Activated B cell treated with CpG ODN at 0.5 μM for 24 hours (primary cell): ENCODE data around the gene CEMIP. TPM values are rescaled to one million over a fixed set of nuclear protein-coding genes. Genes with fewer than 3 reads are reported as not detected.

Experiments used
- ATAC-seq: fragments of 200-7000 bp; cut with Tn5 transposase; one replicate; pipeline ENCODE4 v1.10.0; 2021; ENCODE audit warnings: low read depth, mild to moderate bottlenecking, moderate library complexity
- CTCF ChIA-PET: fragments of 350-600 bp; sonication (Branson Sonifier 250); formaldehyde crosslinking; loops from one replicate; lab custom pipeline; 2021; ENCODE audit warnings: antibody characterized with exemption; lab: Charles Lee
- POLR2A ChIA-PET: fragments of 350-600 bp; sonication (Branson Sonifier 250); formaldehyde crosslinking; loops from one replicate; lab custom pipeline; 2021; ENCODE audit warnings: antibody characterized with exemption; lab: Charles Lee
- DNase-seq: peaks from one replicate; pipeline ENCODE4 v3.0.0; 2022
- H3K27ac Mint-ChIP-seq: one replicate; pipeline ENCODE4 v1.8.0; 2020; ENCODE audit warnings: mixed read lengths
- H3K27me3 Mint-ChIP-seq: one replicate; pipeline ENCODE4 v1.8.0; 2021; ENCODE audit warnings: mixed read lengths
- H3K36me3 Mint-ChIP-seq: one replicate; pipeline ENCODE4 v1.8.0; 2021; ENCODE audit warnings: low read depth, mixed read lengths
- H3K4me1 Mint-ChIP-seq: one replicate; pipeline ENCODE4 v1.8.0; 2021; ENCODE audit warnings: mixed read lengths
- H3K4me3 Mint-ChIP-seq: one replicate; pipeline ENCODE4 v1.8.0; 2020; ENCODE audit warnings: mild to moderate bottlenecking, mixed read lengths
- H3K9me3 Mint-ChIP-seq: one replicate; pipeline ENCODE4 v1.8.0; 2020; ENCODE audit warnings: mixed read lengths
- intact Hi-C: fragments of 100-400 bp; cut with micrococcal nuclease; formaldehyde crosslinking; loops from one replicate; pipeline ENCODE4 v1.15.1; 2024
- total RNA-seq: library from RNA; stranded (reverse); gene quantifications from 2 replicates; pipeline ENCODE4 v1.2.3, GENCODE V29; 2022
- TF ChIP-seq, protein P1 (sequence below): fragments of 200-600 bp; IDR thresholded peaks from one replicate; pipeline ENCODE4 v1.8.0; 2022; ENCODE audit warnings: antibody characterized with exemption, mild to moderate bottlenecking

CEMIP gene
- total RNA-seq, 1 donor from 2014 or later, result not detected

DNA sequence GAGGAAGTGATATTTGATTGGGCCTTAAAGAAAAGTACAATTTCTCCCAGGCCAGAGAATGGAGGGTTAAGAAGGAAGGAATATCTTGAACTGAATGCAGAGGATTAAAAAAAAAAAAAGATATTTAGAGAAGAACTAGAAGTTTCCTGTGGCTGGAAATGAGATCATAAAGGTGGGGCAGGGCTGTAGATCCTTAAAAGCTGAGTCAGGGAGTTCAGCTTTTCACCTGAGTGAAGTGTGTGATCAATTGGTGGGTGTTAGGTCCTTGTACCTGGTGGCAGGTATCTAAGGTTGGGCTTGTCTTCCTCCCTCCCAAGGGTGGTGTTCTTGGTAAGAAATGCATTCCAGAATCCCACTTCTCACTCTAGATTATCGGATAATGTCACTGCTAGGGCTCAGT is 11.8 kb downstream of the CEMIP start:
- DNase-seq (no peak), ATAC-seq (no peak)
- no peaks in the 10 kb centered on the region for H3K4me1 Mint-ChIP-seq
- ChIA-PET CTCF (no interaction called here), POLR2A (no interaction called here)
- TF ChIP-seq, protein P1, sequence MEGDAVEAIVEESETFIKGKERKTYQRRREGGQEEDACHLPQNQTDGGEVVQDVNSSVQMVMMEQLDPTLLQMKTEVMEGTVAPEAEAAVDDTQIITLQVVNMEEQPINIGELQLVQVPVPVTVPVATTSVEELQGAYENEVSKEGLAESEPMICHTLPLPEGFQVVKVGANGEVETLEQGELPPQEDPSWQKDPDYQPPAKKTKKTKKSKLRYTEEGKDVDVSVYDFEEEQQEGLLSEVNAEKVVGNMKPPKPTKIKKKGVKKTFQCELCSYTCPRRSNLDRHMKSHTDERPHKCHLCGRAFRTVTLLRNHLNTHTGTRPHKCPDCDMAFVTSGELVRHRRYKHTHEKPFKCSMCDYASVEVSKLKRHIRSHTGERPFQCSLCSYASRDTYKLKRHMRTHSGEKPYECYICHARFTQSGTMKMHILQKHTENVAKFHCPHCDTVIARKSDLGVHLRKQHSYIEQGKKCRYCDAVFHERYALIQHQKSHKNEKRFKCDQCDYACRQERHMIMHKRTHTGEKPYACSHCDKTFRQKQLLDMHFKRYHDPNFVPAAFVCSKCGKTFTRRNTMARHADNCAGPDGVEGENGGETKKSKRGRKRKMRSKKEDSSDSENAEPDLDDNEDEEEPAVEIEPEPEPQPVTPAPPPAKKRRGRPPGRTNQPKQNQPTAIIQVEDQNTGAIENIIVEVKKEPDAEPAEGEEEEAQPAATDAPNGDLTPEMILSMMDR, result no peak
- H3K36me3 Mint-ChIP-seq, result no peaks in the 10 kb centered on the region
- no peak overlapping the region for H3K27ac Mint-ChIP-seq
- no peak overlapping the region for H3K4me3 Mint-ChIP-seq
- H3K27me3 Mint-ChIP-seq, result peaks cover 6% of the 10 kb centered on the region
- no peaks in the 10 kb centered on the region for H3K9me3 Mint-ChIP-seq
- intact Hi-C loops, result no loop called here

DNA sequence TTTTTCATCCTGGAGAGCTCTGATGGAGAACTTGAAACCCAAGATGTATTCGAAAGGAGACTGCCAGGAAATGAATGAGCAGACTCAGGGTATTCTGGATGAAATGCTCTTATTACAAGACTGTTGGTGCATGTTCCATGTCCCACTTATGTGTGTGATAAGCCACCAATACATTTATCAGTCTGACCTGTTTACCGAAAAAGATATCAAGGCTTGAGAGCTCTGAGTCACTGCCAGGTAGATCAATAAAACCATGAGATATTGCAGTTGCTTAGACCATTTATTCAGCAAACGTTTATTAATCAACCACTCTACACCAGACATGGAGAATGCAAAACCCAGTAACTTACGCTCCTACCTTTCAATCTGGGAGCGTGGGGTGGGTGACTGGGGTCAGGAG is 17.2 kb downstream of the CEMIP start:
- Mint-ChIP-seq H3K9me3 (no peaks in the 10 kb centered on the region), H3K4me1 (no peaks in the 10 kb centered on the region)
- intact Hi-C loops, result no loop called here

DNA sequence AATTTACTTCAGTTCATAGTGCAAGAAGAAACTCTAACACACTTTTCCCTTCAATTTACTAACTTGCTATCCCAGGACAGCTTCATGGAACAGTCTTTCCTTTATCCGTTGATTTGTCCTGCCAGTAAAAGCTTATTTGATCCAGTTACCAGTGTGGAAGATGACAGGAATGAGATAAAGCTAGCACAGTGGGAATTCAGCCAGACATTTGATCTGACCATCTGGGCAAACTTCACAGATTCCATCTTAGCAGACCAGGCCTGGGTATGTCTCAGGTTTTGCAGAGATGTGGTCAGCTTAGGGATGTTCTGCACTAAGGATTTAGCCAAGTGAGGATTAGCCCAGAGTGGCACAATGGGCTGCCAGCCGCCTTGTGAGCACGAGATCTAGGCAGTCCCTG is 19.7 kb downstream of the CEMIP start:
- Mint-ChIP-seq H3K4me1 (no peaks in the 10 kb centered on the region), H3K27ac (no peak overlapping the region), H3K36me3 (no peaks in the 10 kb centered on the region), H3K4me3 (no peak overlapping the region), H3K27me3 (peaks cover 4% of the 10 kb centered on the region), H3K9me3 (no peaks in the 10 kb centered on the region)
- ATAC-seq (no peak), DNase-seq (no peak)
- TF ChIP-seq, protein P1, result no peak
- ChIA-PET POLR2A (no interaction called here), CTCF (interaction anchor here (1.0 kb wide), 1 partner anchor 172 kb away, joined by 3 read pairs; no protein-coding TSS in a partner anchor)
- intact Hi-C loops, result no loop called here

More for the DNA sequence above, 17.2 kb downstream of the CEMIP start:
- no peak for DNase-seq
- no peak overlapping the region for H3K4me3 Mint-ChIP-seq
- TF ChIP-seq, protein P1, result no peak
- peaks cover 4% of the 10 kb centered on the region for H3K27me3 Mint-ChIP-seq
- CTCF ChIA-PET, result no interaction called here
- H3K27ac Mint-ChIP-seq, result no peak overlapping the region
- POLR2A ChIA-PET, result no interaction called here
- no peaks in the 10 kb centered on the region for H3K36me3 Mint-ChIP-seq
- no peak for ATAC-seq

DNA sequence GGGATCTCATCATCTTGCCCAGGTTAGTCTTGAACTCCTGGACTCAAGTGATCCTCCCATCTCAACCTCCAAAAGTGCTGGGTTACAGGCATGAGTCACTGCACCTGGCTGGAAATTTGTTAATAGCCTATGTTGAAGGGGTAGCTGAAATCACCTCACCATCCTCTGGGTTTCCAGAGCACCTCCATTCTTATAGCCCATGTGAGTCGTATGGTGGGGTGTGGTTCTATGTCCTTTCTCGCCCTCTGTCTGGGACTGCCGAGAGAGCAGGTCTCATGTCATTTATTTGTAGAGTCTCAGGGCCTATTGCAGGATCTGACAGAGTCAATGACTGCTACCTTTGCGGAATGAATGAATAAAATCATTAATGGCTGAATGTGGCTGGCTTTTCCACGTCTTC is 20.9 kb downstream of the CEMIP start:
- peaks cover 3% of the 10 kb centered on the region for H3K27me3 Mint-ChIP-seq
- DNase-seq (no peak), ATAC-seq (no peak)
- H3K9me3 Mint-ChIP-seq, result no peaks in the 10 kb centered on the region
- H3K4me1 Mint-ChIP-seq, result no peaks in the 10 kb centered on the region
- no peak overlapping the region for H3K4me3 Mint-ChIP-seq
- no peaks in the 10 kb centered on the region for H3K36me3 Mint-ChIP-seq
- intact Hi-C loops, result no loop called here
- TF ChIP-seq, protein P1, result no peak
- H3K27ac Mint-ChIP-seq, result no peak overlapping the region
- POLR2A ChIA-PET, result no interaction called here
- CTCF ChIA-PET, result no interaction called here

DNA sequence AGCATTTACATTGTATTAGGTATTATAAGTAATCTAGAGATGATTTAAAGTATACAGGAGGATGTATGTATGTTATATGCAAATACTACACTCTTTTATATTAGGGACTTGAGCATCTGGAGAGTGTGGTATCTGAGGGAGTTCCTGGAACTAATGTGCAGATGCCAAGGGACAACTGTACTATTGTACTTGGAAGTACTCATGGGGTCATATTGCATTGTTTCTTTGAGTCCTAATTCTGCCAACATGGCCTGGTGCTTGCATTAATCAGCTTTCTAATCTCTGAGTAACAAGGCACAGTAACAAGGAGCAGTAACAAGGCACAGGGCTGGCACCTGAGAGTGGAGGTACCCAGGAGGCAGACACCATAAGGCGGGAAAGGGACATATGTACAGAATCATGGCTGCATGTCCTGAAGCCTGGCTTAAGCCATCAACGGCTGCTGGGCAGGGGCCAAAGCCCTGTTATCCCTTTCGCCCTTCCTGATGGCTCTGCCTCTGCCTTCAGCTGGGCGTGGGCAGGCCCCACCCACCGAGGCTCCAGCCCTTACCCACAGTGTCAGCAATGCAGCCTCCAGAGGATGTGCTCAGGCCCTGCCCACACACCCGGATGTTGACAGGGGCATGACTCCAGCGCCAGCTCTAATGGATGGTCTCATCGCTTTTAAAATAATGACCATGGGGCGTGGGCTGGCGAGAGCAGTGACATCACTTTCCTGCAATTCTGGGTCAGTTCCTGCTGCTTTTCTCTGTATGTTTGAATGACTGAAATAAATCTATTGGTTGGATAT is 22.9 kb downstream of the CEMIP start:
- Mint-ChIP-seq H3K36me3 (no peaks in the 10 kb centered on the region), H3K4me3 (no peak overlapping the region), H3K9me3 (no peaks in the 10 kb centered on the region), H3K27ac (no peak overlapping the region), H3K27me3 (peaks cover 2% of the 10 kb centered on the region), H3K4me1 (no peaks in the 10 kb centered on the region)
- TF ChIP-seq, protein P1, result no peak
- ChIA-PET CTCF (no interaction called here), POLR2A (no interaction called here)
- intact Hi-C loops, result no loop called here
- ATAC-seq (no peak), DNase-seq (no peak)
